Heart left ventricle (tissue), 13 donors: ENCODE data around the gene METTL4.

ENCODE experiments used
- CTCF ChIP-seq, 12 donors: fragments of 200-600 bp; sonication (generic) in 4 of 12; IDR thresholded peaks; one replicate each; pipeline versions ENCODE4 v1.5.0 to v1.8.0; 2018 to 2022; ENCODE audit warnings: antibody characterized with exemption in 12 of 12, mild to moderate bottlenecking in 5 of 12
- POLR2A ChIP-seq, 2 donors: fragments of 450-650 bp; IDR thresholded peaks; one replicate each; pipeline ENCODE4 v1.6.1; 2017; ENCODE audit warnings: antibody characterized with exemption in 2 of 2, mild to moderate bottlenecking in 2 of 2, moderate library complexity in 2 of 2
- donor health status: ischemic (EF 13 %, LVEDD 7.1; RV severe dilation, severe dysfunction).
- donor health status: DM: no; HTN: yes; CAD: no.
- donor health status: DM: no; HTN: no; CAD: no.
- donor health status: ischemic (EF 25% LVEDD 6.9; RV normal size, moderate dysfunction).
- donor health status: ischemic (EF 25% LVEDD 5.7; RV mildly dilated, moderate dysfunction).
- donor health status: ischemic (EF 35%, LVEDD 5.7; RV mildly dilated, moderate dysfunction).
- donor health status: nonischemic (EF 11% LVEDD 7.7; RV severe dilation, severe dysfunction).
- donor health status: DM: yes; HTN: yes; CAD: no.
- donor health status: PGD.
- donor health status: ischemic (EF 29% LVEDD 5.4; RV normal size, mild dysfunction).
- donor health status: nonischemic (EF 23%, LVEDD 6.1; RV moderate dilation, normal function).

DNA sequence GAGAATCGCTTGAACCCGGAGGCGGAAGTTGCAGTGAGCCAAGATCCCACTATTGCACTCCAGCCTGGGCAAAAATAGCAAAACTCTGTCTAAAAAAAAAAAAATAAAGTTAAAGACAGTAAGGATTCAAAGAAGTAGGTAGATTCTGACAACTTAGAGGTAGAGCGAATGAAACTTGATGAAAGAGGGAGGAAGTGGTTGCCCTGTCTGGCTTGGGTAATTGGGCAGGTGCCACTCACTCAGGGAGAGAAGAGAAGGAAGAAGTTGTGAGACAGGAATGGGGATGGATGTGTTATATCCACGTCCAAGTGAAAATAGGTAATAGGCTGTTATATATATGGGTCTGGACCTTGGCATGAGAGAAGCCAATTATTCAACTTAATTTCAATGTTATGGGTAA is 26.3 kb upstream of the METTL4 start:
- TF ChIP-seq POLR2A (IDR thresholded peaks at IDR 0.05) (no peak), CTCF (IDR thresholded peaks at IDR 0.05) (no peak)
